Mammary epithelial cell (primary cell): ENCODE data around the gene DDX23.

Source experiments
- CTCF ChIP-seq, 2 donors: IDR thresholded peaks in 1 of 2; conservative IDR thresholded peaks in 1 of 2; 2 replicates each; pipeline ENCODE4 v1.5.1; 2011 to 2012; ENCODE audit warnings: inconsistent platforms in 2 of 2, low read length in 2 of 2, mild to moderate bottlenecking in 2 of 2, control low read depth in 1 of 2, low read depth in 1 of 2; ENCODE audit not compliant: insufficient read depth in 1 of 2; ENCODE audit errors: extremely low read depth in 1 of 2
- EZH2 ChIP-seq: IDR thresholded peaks from 2 replicates; pipeline ENCODE4 v1.6.1; 2012; ENCODE audit warnings: low read length, inconsistent platforms, borderline replicate concordance

- TF ChIP-seq CTCF (conservative IDR thresholded peaks at IDR 0.05 in 1 of 2, IDR thresholded peaks at IDR 0.05 in 1 of 2; ENCODE audit: extremely low read depth in 1 of 2, insufficient read depth in 1 of 2, low read depth in 1 of 2, low read length in 2 of 2) (no peak), EZH2 (no peak)
These were observed 44.0 kb downstream of the DDX23 start for GRCh38 chr12:48807981-48808380.
